Stomach (tissue), 19 donors: ENCODE results near the gene ZNF263. TPM values are rescaled to one million over a fixed set of nuclear protein-coding genes. Genes with fewer than 3 reads are reported as not detected.

Source experiments
- DNase-seq, 2 donors: peaks; one replicate each; pipeline versions ENCODE4 v3.0.0 to v3.0.0-alpha.2; 2013 to 2019
- H3K27ac ChIP-seq, 5 donors: fragments of 200-600 bp in 4 of 5; sonication (generic) in 4 of 5; one replicate each; pipeline ENCODE4 v1.5.1; 2013 to 2019; ENCODE audit warnings: mild to moderate bottlenecking in 1 of 5, moderate library complexity in 1 of 5
- H3K27me3 ChIP-seq, 3 donors: fragments of 200-600 bp; sonication (generic); one replicate each; pipeline ENCODE4 v1.5.1; 2017 to 2019; ENCODE audit warnings: mixed run types in 1 of 3
- H3K36me3 ChIP-seq, 4 donors: fragments of 200-600 bp; sonication (generic); 1 replicate in 3 of 4; 2 replicates in 1 of 4; pipeline ENCODE4 v1.5.1; 2016 to 2019
- H3K4me1 ChIP-seq, 4 donors: fragments of 200-600 bp; sonication (generic); one replicate each; pipeline ENCODE4 v1.5.1; 2016 to 2019
- H3K4me3 ChIP-seq, 4 donors: fragments of 200-600 bp; sonication (generic) in 3 of 4; one replicate each; pipeline ENCODE4 v1.5.1; 2016 to 2019; ENCODE audit warnings: mild to moderate bottlenecking in 1 of 4
- H3K9me3 ChIP-seq, 4 donors: fragments of 200-600 bp; sonication (generic); one replicate each; pipeline ENCODE4 v1.5.1; 2016 to 2019
- CTCF ChIP-seq, 7 experiments: fragments of 450-650 bp in 4 of 7; fragments of 200-600 bp in 3 of 7; sonication (generic) in 3 of 7; IDR thresholded peaks; one replicate each; pipeline ENCODE4 v1.5.1; 2016 to 2019; ENCODE audit warnings: antibody characterized with exemption in 7 of 7, control low read depth in 2 of 7, mild to moderate bottlenecking in 1 of 7
- EP300 ChIP-seq: sonication (generic); formaldehyde crosslinking; IDR thresholded peaks from one replicate; pipeline ENCODE4 v1.6.1; 2017; ENCODE audit warnings: antibody characterized with exemption
- POLR2A ChIP-seq, 4 donors: fragments of 450-650 bp; IDR thresholded peaks; one replicate each; pipeline ENCODE4 v1.6.1; 2016; ENCODE audit warnings: antibody characterized with exemption in 4 of 4, control low read depth in 2 of 4, mild to moderate bottlenecking in 1 of 4, moderate library complexity in 1 of 4
- POLR2AphosphoS5 ChIP-seq, 3 donors: sonication (generic); formaldehyde crosslinking; IDR thresholded peaks; one replicate each; pipeline ENCODE4 v1.6.1; 2016; ENCODE audit warnings: antibody characterized with exemption in 3 of 3
- WGBS, 5 donors: extraction: QIAGEN DNeasy Blood & Tissue Kit in 3 of 5; methylation state at CpG; one replicate each; pipeline versions ENCODE4 v1.1.5 to v1.1.7; 2013 to 2018; 5-methylcytosine and 5-hydroxymethylcytosine counted together
- intact Hi-C: fragments of 100-400 bp; cut with DNase I; formaldehyde crosslinking; loops from one replicate; pipeline ENCODE4 v1.15.1; 2023; ENCODE audit warnings: low total_unique reads
- long read RNA-seq, 10 donors: transcript quantifications; one replicate each; lab custom pipeline, GENCODE V29; 2026
- polyA plus RNA-seq, 3 donors: library from polyadenylated mRNA; stranded (reverse); fragments of 200-250 nt; gene quantifications; one replicate each; pipeline ENCODE4 v1.2.3, GENCODE V29; 2013
- total RNA-seq, 5 donors: library from RNA; depleted of rRNA; stranded (reverse); fragments of >200 nt; gene quantifications; one replicate each; pipeline versions ENCODE4 v1.1.0 to v1.2.3, GENCODE V29; 2014 to 2016
- donor health status: healthy with polysubstance abuse.
- donor health status: Bipolar disorder and iron deficiency.
- donor health status: healthy.

ZNF263 gene
- total RNA-seq (10 to 100 TPM; 23.5 to 67.0 (median 46.0) TPM), polyA plus RNA-seq (10 to 100 TPM; 10.8 to 29.6 (median 16.0) TPM)
- long read RNA-seq, donor 1, partial matches to known transcripts, result 0 of 1 reads
- long read RNA-seq, donor 1, other reads (novel, unspliced or antisense), result 0 of 1 reads
- long read RNA-seq, donor 2, partial matches to known transcripts, result 0 of 3 reads
- long read RNA-seq, donor 2, other reads (novel, unspliced or antisense), result 0 of 3 reads
- long read RNA-seq, donor 3, partial matches to known transcripts, result 0 of 3 reads
- long read RNA-seq, donor 3, other reads (novel, unspliced or antisense), result 0 of 3 reads
- long read RNA-seq, donor 4, result 0 reads
- long read RNA-seq, donor 5, partial matches to known transcripts, result 0 of 2 reads
- long read RNA-seq, donor 5, other reads (novel, unspliced or antisense), result 0 of 2 reads
- long read RNA-seq, donor 6, partial matches to known transcripts, result 0 of 8 reads
- long read RNA-seq, donor 6, other reads (novel, unspliced or antisense), result 0 of 8 reads
- long read RNA-seq, donor 7, partial matches to known transcripts, result 0 of 7 reads
- long read RNA-seq, donor 7, other reads (novel, unspliced or antisense), result 0 of 7 reads
- long read RNA-seq, donor 8, partial matches to known transcripts, result 0 of 5 reads
- long read RNA-seq, donor 8, other reads (novel, unspliced or antisense), result 0 of 5 reads
- long read RNA-seq, donor 9, partial matches to known transcripts, result 0 of 1 reads
- long read RNA-seq, donor 9, other reads (novel, unspliced or antisense), result 0 of 1 reads
- long read RNA-seq, donor 10, partial matches to known transcripts, result 0 of 2 reads
- long read RNA-seq, donor 10, other reads (novel, unspliced or antisense), result 0 of 2 reads

- Histone ChIP-seq H3K27me3 (no peaks in the 10 kb centered on the region), H3K4me3 (peak within 1 kb of the TSS; percentile 78 to 100 (median 99)), H3K4me1 (peaks cover 26 to 48% (median 42%) of the 10 kb centered on the region in 4 donors), H3K27ac (peak within 1 kb of the TSS; percentile 98 to 100 (median 99)), H3K36me3 (peaks cover 12 to 33% (median 31%) of the 10 kb centered on the region in 4 donors), H3K9me3 (peaks cover 0 to 33% (median 21%) of the 10 kb centered on the region in 4 donors)
- intact Hi-C loops, result no loop called here
- WGBS, 5 donors, result 0 to 1% (median 0%) methylated on average over 33 to 72 of the region's 72 CpGs
- DNase-seq, result peak; percentile 96 to 99
- no peak for TF ChIP-seq CTCF (IDR thresholded peaks at IDR 0.05)
- no peak for TF ChIP-seq EP300
- TF ChIP-seq POLR2AphosphoS5 (IDR thresholded peaks at IDR 0.05), result peak; percentile 72 to 94 (median 85)
- TF ChIP-seq POLR2A (IDR thresholded peaks at IDR 0.05), result peak in 1 of 4 donors; percentile 42
Observed at GRCh38 chr16:3282730-3283542, at the start of gene ZNF263. Gene ZNF263, plus strand, starts transcription at chr16:3283491. Its CDS starts 328 bp downstream, at chr16:3283819.

GRCh38 chr16:3234543-3234856 lies 48.8 kb upstream of the ZNF263 start:
- 0 to 12% (median 4%) methylated on average over 6 to 18 of the region's 18 CpGs for WGBS, 5 donors
- intact Hi-C loops, result no loop called here
- TF ChIP-seq CTCF (IDR thresholded peaks at IDR 0.05) (no peak), EP300 (no peak), POLR2AphosphoS5 (IDR thresholded peaks at IDR 0.05) (no peak), POLR2A (IDR thresholded peaks at IDR 0.05) (no peak)
- H3K4me1 ChIP-seq, result peaks cover 9 to 20% (median 13%) of the 10 kb centered on the region in 4 donors
- H3K9me3 ChIP-seq, result peaks cover 5 to 18% (median 12%) of the 10 kb centered on the region in 4 donors
- DNase-seq, result no peak
- peak overlapping the region; percentile 78 to 96 (median 82) for H3K4me3 ChIP-seq
- no peaks in the 10 kb centered on the region for H3K27me3 ChIP-seq
- H3K27ac ChIP-seq, result peak overlapping the region; percentile 95 to 100 (median 98)
- peaks cover 23 to 39% (median 36%) of the 10 kb centered on the region in 4 donors for H3K36me3 ChIP-seq

GRCh38 chr16:3234857-3235561 lies 48.3 kb upstream of the ZNF263 start, which contains the start of gene ZNF200:
Gene ZNF200, minus strand, starts transcription at chr16:3235158. Its CDS starts 1,403 bp downstream, at chr16:3233755.
- TF ChIP-seq POLR2AphosphoS5 (IDR thresholded peaks at IDR 0.05) (peak; percentile 79 to 94 (median 87)), EP300 (no peak), CTCF (IDR thresholded peaks at IDR 0.05) (peak in 1 of 7 experiments; percentile 20), POLR2A (IDR thresholded peaks at IDR 0.05) (no peak)
- H3K27ac ChIP-seq, result peak within 1 kb of the TSS; percentile 95 to 100 (median 98)
- intact Hi-C loops, result no loop called here
- H3K9me3 ChIP-seq, result peaks cover 0 to 13% (median 7%) of the 10 kb centered on the region in 4 donors
- peaks cover 9 to 20% (median 13%) of the 10 kb centered on the region in 4 donors for H3K4me1 ChIP-seq
- H3K27me3 ChIP-seq, result no peaks in the 10 kb centered on the region
- peaks cover 23 to 34% (median 31%) of the 10 kb centered on the region in 4 donors for H3K36me3 ChIP-seq
- 0 to 1% (median 1%) methylated on average over 29 to 59 of the region's 59 CpGs for WGBS, 5 donors
- peak within 1 kb of the TSS; percentile 78 to 96 (median 82) for H3K4me3 ChIP-seq
- peak; percentile 97 to 99 for DNase-seq
